GM21825 (cell line): ENCODE results near the gene RAD51B.
A peak's percentile ranks its signal among the peaks of the same experiment; 100 is the strongest.

Experiments
- ATAC-seq: cut with Tn5 transposase; IDR thresholded peaks from one replicate; pipeline ENCODE4 v1.9.1; 2021; ENCODE audit warnings: mild to moderate bottlenecking, moderate library complexity; ENCODE audit not compliant: unreplicated experiment

The RAD51B gene

DNA sequence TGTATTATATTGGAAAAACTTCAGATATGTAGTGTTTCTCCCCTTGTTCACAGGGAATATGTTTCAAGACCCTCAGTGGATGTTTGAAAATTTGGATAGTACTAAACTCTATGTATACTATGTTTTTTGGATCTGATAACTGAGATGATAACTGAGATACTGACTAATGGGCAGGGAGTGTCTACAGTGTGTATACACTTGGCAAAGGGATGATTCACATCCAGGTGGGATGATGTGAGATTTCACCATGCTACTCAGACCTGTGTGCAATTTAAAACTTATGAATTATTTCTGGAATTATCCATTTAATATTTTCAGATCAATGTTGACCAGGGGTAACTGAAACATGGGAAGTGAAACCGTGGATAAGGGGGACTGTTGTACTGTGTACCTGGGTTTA, 13.8 kb downstream of the RAD51B start:
- no peak for ATAC-seq

GRCh38 chr14:67835596-67835995, 16.0 kb downstream of the RAD51B start:
- ATAC-seq = no peak

DNA sequence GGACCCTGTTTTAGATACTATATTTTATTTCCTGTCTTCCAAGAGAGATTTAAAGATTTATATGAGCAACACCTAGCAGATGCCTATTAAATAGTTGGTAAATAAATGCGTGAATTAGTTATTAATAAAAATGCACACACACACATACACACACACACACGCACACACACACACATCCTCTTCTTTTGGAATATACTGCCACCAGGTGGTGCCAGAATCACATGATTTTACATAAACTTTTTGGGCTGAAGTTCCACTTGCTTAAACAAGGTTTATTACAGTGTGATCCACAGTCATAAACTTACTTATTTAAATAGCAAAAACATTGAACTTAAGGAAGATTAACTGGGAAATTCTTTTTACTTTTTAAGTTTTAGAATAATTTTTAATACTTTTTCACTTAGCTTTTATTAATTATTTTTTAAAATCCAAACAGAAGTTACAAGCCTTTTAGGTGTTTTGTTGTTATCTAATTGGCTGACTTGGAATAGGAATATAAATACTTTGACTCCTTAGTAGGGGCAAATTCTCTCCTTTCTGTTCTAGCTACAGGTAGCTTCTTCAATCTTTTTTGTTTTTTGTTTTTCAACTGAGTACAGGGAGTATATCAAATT, 17.5 kb downstream of the RAD51B start:
- no peak for ATAC-seq

DNA sequence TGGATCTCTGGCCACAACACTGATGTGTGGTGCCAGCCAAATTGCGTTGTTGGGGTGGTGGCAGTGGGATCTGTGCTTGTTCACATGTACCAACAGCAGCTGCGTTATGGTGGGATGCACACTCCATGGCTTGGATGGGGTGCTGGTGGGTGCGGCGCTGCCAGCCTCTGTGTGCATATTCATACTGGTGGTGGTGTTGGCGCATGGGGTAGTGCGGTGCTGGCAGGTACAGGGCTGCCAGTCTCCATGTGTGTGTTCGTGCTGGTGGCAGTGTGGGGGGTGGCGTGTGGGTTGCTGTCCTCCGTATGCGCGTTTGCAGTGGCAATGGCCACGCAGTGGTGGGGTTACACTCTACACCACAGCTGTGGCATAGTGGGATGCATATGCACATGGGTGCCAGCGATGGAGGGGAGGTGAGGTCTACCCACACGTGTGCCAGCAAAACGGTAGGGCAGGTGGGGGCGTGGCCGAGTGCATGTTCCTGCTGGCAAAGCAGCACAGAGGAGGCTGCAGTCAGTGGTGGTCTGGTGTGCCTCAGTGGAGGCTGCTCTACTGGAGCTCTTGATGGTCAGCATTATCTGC, 26.5 kb downstream of the RAD51B start:
- no peak for ATAC-seq

DNA sequence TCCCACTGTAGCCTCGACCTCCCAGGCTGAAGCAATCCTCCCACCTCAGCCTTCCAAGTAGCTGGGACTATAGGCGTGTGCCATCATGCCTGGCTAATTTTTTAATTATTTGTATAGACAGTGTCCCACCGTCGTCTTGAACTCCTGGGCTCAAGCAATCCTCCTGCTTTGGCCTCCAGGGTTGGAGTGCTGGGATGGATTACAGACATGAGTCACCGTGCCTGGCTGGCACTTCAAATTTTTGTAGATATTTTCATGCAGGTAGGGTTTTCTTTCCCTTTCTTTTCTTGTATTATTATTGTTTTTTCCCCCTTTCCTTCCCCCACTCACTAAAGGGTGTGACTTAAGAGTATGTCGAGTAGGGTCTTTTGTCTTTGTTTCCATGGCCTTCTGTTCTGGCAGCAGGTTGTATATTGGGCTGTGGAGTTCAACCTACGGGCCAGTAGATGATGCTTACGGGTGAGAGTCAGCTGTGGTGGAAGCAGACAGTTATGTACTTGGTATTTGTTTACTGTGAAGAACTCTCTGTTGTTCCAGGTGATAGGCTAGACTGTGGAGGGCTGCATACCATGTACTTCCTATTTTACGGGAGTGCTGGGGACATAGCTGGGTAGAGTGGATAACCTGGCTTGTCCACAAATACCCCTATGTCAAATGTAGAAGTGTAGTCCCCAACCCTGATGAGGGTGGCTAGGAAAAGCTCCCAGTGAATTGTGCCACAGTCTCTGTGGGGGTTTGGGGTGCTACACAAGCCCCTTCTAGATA, 30.7 kb downstream of the RAD51B start:
- ATAC-seq = no peak

DNA sequence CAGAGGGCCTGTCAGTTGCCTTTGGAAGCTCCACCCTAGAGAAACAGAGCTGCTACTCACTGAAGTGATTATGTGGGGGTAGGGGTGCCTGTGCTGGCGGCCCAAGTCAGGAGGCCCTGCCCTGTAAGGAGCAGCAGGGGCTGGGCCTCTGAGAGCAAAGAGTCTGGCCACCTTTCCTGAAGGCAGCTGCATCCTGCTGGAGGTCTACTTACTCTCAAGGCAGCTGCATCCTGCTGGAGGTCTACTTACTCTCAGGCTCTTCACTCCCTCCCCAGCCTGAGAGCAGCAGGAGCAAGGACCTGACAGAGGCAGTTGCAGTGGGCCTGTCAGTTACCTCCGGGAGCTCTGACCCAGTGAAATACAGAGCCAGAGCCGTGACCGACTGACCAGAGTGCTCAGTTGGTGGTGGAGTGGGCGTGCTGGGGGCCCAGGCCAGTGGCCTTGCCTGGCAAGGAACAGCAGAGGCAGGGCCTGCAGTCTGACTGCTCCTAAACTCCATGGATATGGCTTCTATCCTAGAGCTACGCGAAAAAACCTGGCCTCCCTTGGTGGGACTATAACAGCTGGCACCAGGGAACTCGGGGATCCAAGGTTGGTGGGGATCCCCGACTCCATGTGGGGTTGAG, 32.3 kb downstream of the RAD51B start:
- ATAC-seq = no peak

GRCh38 chr14:67852926-67853604, 33.5 kb downstream of the RAD51B start:
- no peak for ATAC-seq

DNA sequence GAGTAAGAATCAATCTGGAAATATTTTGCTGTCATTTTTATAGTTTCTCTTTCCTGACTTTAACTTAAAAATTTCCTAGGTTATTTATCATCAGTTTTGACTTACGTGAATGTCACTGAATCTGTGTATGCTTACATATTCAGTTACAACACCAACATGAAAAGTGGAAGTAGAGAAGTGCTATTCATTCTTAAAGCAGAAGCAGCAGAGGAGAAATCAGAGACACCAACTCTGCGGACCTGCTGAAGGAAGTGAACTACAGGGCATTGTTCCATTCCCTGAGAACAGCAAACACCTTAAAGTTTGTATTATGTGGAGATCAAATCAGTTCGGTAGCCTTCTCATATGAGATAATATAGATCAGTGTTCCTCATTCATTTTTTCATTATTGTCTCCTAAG, 34.1 kb downstream of the RAD51B start:
- ATAC-seq = no peak

- no peak for ATAC-seq
Measured at GRCh38 chr14:67856827-67857226, 37.2 kb downstream of the RAD51B start.

- no peak for ATAC-seq
Measured at GRCh38 chr14:67857778-67858350, 38.3 kb downstream of the RAD51B start.

GRCh38 chr14:67859169-67859749, 39.7 kb downstream of the RAD51B start:
- no peak for ATAC-seq

DNA sequence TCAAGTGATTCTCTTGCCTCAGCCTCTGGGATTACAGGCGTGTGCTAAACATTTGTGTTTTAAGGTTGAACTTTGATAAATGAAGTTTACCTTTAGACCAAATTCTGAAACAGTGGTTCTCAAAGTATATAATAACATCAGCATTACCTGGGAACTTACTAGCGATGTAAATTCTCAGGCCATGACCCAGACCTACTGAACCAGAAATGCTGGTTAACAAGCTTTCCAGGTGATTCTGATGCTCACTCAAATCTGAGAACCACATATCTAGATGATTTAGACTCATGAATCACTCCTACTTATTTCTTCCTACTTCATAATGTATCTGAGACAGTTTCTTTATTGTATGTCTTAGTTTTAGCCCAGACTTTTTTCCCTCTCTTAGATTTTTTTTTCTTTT, 43.6 kb downstream of the RAD51B start:
- ATAC-seq = no peak

DNA sequence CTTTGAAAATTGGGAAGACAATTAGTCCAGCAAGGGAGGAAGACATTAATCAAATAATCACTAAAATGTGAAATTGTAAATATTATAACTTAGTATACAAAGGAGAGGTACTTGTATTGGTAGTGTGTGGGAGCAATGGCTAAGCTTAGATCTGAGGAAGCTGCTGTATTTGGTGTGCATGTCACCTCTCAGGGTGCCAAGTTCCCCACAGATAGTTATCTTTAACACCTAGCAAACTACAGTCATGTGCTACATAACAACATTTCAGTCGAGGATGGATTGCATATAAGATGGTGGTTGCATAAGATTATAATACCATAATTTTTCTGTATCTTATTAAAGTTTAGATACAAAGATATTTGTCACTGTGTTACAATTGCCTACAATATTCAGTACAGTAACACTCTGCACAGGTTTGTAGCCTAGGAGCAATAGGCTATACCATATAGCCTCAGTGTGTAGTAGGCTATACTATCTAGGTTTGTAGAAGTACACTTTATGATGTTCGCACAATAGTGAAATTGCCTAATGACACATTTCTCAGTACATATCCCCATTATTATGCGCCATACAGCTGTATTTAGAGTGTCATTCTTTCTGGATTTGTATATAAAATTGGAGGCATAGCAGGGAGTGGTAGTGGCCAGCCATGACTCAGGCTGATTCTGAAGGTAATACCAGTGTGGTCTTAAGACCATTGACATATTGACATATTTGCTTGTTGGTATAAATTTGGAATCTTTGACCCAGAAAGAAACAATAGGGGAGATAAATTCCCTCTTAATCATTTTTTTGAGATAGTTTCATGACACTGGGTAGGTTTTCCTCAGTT, 55.8 kb downstream of the RAD51B start:
- no peak for ATAC-seq

DNA sequence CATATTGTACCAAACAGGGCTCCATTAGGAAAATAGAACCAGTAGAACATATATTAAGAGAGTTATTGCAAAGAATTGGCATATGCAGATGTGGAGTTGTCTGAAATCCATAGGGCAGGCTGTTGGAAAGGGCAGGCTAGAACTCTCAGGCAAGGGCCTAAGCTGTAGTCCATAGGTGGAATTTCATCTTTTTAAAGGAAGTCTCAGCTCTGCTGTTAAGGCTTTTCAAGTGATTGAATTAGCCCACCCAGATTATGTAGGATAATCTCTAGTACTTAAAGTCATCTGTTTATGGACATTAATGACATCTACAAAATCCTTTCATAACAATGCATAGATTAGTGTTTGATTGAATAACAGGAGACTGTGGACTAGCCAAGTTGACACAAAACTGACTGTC, 59.4 kb downstream of the RAD51B start:
- ATAC-seq = no peak

GRCh38 chr14:67881225-67881624, 61.6 kb downstream of the RAD51B start:
- ATAC-seq = peak; percentile 92

DNA sequence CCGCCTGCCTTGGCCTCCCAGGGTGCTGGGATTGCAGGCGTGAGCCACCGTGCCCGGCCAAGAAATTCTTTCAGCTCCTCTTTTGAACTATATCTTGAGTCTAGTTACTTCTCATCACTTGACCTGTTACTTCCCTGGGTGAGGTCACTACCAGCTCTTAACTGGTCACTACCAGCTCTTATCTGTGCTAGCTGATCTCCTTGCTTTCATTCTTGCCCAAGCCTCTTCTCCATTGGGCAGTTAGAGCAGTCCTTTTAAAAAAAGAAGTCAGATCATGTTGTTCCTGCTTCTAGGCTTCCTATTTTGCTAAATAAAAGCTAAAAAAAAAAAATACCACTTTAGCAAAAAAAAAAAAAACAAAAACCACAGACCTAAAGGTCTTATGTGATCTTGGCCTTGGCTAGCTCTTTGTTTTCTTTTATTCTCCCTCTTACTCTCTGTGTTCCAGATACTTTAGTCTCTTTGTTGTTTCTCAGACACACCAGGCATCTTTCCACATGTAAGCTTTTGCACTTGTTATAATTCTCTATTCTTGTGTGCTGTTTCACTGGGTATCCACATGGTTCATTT, 63.5 kb downstream of the RAD51B start:
- ATAC-seq = no peak

- no peak for ATAC-seq
Measured at GRCh38 chr14:67883717-67884116, 64.1 kb downstream of the RAD51B start.

DNA sequence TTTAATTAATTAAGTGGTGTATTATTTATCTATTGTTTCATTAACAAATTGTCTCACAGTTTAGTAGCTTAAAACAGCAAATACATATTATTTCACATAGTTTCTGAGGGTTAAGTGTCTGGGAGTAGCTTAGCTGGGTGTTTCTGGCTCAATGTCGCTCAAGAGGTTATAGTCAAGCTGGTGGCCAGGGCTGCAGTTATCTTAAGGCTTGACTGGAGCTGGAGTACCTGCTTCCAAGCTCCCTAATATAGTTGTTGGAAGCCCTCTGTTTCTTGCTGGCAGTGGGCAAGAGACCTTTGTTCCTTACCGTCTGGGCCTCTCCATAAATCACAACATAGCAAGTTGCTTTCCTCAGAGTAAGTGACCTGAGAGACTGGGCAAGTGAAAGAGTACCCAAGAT, 66.6 kb downstream of the RAD51B start:
- no peak for ATAC-seq

DNA sequence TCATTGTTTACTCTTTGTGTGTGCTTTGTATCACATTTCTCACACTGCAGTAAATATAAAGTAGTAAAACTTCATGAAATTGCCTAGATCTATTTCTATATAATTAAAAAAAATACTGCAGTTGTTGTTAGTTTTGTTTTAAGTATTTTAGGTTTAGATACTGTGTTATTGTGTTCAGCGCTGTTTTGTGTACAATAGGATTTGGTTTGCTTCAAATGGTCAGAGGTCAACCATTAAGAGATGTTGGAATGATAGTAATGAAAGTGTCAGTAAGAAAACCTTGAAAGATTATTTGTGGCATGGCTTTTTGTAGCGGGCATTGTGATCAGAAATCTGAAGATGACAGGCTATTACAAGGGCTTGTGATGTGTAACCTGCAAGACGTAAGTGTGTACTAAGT, 67.9 kb downstream of the RAD51B start:
- no peak for ATAC-seq
